Gastrocnemius medialis (tissue), 4 donors: ENCODE data around the gene RANGRF.

ENCODE experiments used
- CTCF ChIP-seq, 5 experiments: fragments of 450-650 bp in 3 of 5; fragments of 200-600 bp in 2 of 5; sonication (generic) in 2 of 5; IDR thresholded peaks in 4 of 5; conservative IDR thresholded peaks in 1 of 5; 1 replicate in 4 of 5; 2 replicates in 1 of 5; pipeline ENCODE4 v1.5.1; 2016 to 2019; ENCODE audit warnings: antibody characterized with exemption in 5 of 5, mild to moderate bottlenecking in 3 of 5, moderate library complexity in 3 of 5
- POLR2A ChIP-seq, 2 donors: fragments of 450-650 bp; IDR thresholded peaks; one replicate each; pipeline ENCODE4 v1.6.1; 2017; ENCODE audit warnings: antibody characterized with exemption in 2 of 2, mild to moderate bottlenecking in 2 of 2, moderate library complexity in 2 of 2

GRCh38 chr17:8314797-8315763 lies 26.6 kb downstream of the RANGRF start:
- no peak for TF ChIP-seq CTCF (IDR thresholded peaks at IDR 0.05 in 4 of 5, conservative IDR thresholded peaks at IDR 0.05 in 1 of 5)
- TF ChIP-seq POLR2A (IDR thresholded peaks at IDR 0.05) = no peak
